Measurements from ENCODE around the gene MOAP1.

- TF ChIP-seq CTCF (IDR thresholded peaks at IDR 0.05; ENCODE audit: poor library complexity): no peak
- no peak for TF ChIP-seq EZH2 (IDR thresholded peaks at IDR 0.05; ENCODE audit: borderline replicate concordance)
These were observed 1.8 kb upstream of the MOAP1 start for GRCh38 chr14:93186466-93186865.
